Skin of body (tissue), 2 donors: ENCODE measurements around the gene SCNM1. TPM values are rescaled to one million over a fixed set of nuclear protein-coding genes. Genes with fewer than 3 reads are reported as not detected.
A peak's percentile ranks its signal among the peaks of the same experiment; 100 is the strongest.
"Not testable (repeated sequence)": the region's sequence is repeated elsewhere in the genome, so short reads cannot be mapped to it uniquely, and the experiment has no call there.

Source experiments
- DNase-seq: peaks from one replicate; lab custom pipeline; 2025; lab: John Stamatoyannopoulos, UW
- total RNA-seq: library from RNA; depleted of rRNA; stranded (reverse); fragments of >200 nt; gene quantifications from one replicate; pipeline ENCODE4 v1.2.3, GENCODE V29; 2014

SCNM1 gene
- total RNA-seq, 1 donor from 2014 or later: 19.2 TPM

DNA sequence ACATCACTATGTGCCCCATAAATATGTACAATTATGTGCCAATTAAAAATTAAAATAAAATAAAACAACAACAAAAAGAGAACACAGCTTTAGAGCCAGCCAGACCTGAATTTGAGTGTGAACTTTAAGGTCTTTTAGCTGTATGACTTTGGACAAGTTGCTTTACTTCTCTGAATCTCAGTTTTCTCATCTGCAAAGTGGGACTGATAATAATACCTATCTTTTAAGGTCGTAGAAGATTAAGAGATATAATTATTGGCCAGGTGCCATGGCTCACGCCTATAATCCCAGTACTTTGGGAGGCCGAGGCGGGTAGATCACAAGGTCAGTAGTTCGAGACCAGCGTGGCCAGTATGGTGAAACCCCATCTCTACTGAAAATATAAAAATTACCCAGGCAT, 27.4 kb downstream of the SCNM1 start:
- DNase-seq: no peak

DNA sequence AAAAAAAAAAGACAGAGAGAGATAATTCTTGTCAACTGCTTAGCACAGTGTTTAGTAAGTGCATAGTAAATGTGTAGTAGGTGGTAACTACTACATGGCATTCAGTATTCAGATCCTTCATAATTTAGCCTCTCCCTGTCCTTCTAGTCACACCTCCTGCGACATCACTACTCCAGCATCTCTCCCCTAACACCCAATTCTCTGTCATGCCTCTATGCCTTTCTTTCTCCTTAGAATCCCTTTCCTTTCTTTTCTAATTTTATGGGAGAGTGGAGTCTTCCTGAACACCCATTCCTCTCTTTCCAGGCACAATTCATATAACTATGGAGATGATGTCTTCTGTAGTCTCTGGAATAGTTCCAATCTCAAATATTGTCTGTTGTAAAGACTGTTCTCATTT, 27.9 kb downstream of the SCNM1 start:
- no peak for DNase-seq

DNA sequence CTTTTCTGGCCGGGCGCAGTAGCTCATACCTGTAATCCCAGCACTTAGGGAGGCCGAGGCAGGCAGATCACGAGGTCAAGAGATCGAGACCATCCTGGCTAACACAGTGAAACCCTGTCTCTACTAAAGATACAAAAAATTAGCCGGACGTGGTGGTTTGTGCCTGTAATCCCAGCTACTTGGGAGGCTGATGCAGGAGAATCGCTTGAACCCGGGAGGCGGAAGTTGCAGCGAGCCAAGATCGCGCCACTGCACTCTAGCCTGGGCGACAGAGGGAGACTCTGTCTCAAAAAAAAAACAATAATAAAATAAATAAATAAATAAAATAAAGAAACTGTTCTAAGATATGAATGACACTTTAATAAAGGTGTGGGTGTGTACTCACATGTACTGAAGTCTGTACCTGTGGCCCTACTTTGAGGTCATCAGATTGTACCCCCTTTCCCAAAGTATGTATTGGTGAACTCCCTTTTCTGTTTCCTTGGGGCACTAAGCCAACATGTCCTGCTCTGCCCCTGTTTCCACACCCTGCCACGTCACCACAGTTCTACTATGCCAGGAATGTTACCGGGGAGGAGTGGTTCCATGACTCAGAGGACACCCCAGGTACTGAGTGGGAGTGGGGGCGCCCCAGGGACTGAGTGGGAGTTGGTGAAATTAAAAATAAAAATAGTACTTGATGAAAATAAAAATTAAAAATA, 29.1 kb downstream of the SCNM1 start:
- peak; percentile 68 for DNase-seq

DNA sequence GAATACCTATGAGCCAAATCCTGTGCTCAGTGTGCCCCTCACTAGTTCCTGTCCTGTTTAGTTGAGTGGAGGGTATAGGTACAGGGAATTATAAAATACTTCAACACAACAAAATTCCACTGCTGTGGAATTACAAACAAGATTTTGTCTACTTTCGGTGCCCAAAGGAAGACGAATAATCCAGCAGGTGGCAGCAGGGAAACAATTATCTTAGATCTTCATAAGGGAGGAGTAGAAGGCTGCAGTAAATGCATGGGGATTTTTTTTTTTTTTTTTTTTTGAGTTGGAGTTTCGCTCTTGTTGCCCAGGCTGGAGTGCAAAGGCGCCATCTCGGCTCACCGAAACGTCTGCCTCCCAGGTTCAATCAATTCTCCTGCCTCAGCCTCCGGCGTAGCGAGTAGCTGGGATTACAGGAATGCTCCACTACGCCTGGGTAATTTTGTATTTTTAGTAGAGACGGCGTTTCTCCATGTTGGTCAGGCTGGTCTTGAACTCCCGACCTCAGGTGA, 30.4 kb downstream of the SCNM1 start:
- DNase-seq: peak; percentile 74

DNA sequence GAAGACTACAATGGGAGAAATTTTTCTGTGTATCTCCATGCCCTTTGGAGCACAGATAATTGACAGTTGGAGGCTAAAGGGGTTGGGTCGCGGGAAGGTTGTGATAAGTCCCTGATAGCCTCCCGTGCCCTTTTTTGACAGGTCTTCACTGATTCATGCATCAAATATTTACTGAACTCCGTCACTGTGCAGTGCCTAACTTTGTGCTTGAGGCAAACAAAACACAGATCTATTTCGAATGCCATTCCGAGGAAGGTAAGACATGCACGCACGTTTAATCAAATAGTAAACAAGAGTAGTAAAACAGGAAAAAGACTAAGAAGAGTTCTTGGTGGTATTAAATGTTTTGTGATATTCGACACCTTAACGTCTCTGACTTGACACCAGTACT, 31.9 kb downstream of the SCNM1 start:
- DNase-seq: no peak

DNA sequence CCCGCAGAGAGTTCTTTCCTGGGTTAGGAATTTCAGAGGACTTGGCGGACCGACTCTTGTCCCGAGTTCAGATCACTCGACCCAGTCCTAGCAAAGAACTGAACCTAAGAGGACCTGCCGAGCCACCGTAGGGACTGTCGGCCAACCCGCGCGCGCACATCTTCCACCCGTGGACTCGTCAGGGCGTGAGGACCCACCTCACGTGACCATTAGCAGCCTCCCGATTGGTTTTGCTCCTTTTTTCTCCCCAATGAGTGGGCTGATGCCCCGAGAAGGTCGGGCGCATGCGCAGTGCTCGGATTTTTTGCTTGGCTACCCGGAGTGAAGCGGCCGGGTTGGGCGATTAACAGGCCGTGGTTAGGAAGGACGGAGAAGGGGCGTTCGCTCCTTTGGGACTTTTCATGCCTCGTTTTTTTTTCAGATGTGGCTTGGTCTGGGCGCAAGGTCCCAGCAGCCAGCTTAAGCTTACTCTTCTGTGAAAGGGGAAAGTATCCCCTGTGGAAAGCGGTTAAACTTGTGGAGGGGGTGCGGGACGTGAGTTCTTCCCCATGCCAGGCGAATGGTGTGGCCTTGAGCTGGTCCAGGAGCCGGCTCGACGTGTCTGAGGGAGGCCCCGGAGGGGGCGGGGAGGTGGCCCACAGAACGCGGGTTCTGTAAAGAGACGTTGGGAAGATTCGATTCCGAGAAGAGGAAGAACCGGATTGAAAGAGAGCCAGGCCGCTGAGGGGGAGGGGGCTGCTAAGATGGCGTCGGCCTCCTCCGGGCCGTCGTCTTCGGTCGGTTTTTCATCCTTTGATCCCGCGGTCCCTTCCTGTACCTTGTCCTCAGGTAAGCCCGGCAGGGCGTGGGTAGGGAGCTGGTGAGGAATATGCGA, 32.5 kb downstream of the SCNM1 start, which contains the start of gene PIP5K1A:
PIP5K1A (plus strand) TSS at position 299 of the 874 bp plus-strand sequence; CDS start at position 744, 445 bp downstream.
- DNase-seq: peak; percentile 98

DNA sequence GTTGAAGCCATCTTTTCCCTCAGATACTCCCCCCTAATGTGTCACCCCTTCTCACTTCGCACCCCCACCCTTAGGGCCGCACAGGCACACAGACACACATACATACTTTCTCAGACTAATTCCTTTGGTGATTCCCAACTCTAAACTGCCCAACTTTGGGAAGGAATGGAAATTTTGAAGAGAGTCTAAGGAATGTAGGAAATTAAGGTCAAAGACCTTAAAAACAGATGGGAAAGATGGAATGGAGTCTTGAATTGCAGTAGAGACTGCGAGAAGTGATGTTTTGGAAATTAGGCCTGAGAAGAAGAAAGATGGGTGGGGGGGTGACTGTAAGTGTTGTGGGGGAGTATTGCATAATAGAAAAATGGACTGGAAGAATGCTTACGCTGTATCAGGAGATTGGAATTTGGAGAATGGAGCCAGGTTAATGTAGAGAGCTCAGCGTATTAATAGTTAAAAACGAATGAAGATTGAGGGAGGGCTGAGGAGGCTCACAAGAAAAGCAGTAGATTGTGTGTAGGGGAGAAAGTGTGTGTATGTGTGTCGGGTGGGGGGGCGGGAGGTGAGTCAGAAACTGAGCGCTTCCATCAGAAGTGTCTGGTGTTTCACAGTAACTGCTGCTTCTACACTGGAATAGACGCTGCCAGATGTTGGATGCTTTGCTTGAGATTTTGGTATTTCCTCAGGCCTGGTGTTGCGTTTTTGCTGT, 34.1 kb downstream of the SCNM1 start:
- peak; percentile 66 for DNase-seq

DNA sequence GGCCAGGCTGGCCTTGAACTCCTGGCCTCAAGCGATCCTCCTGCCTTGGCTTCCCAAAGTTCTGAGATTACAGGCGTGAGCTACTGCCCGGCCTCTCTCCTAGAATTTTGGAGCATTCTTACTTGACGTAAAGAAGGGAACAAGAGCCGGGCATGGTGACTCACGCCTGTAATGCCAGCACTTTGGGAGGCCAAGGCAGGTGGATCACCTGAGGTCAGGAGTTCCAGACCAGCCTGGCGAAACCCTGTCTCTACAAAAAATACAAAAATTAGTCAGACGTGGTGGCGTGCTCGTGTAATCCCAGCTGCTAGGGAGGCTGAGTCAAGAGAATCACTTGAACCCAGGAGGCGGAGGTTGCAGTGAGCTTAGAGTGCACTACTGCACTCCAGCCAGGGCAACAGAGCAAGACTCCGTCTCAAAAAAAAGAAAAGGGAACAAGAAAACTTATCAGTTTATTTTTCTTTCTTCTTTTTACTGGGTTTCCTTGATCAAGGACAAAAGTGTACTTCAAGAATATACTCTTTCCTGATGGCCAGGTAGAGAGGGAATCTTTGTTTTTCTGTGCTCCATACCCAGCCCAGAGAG, 39.5 kb downstream of the SCNM1 start:
- not testable (repeated sequence) for DNase-seq

DNA sequence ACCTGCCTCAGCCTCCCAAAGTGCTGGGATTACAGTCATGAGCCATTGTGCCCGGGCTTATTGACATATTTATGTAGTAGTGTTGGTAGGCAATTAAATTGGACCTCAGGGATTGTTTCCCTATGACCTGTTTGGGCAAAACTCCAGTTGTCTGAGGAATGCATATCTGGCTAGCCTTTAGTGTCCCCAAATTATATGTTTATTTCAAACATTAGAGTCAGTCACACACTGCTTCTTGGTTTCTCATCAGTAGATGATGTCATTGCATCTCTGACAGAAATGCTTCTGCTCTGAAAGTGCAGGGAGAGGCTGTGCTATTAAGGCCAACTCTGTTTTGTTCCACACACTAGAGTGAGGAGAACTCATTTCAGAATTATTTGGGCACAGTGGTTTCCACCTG, 44.9 kb downstream of the SCNM1 start:
- DNase-seq: no peak

DNA sequence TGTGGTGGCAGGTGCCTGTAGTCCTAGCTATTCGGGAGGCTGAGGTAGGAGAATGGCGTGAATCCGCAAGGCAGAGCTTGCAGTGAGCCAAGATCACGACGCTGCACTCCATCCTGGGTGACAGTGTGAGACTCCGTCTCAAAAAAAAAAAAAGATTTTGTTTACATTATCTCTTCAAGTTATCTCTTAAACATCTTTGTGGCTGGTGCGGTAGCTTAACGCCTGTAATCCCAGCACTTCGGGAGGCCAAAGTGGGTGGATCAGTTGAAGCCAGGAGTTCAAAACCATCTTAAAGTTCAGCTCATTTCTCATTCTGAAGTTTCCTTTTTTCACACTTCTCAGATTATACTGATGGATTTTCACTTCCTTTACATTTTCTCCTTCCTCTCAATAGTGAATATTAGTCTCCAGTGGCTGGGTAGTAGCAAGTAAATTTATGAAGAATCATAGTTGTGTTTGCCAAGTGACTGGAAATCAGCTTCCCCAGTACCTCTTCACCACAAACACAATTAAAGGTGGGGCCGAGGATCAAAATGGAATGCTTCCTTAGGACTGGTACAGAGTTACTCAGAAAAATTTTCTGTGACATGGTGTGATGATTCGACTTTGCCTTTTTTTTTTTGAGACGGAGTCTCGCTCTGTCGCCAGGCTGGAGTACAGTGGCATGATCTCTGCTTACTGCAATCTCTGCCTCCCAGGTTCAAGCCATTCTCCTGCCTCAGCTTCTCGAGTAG, 46.2 kb downstream of the SCNM1 start:
- DNase-seq: no peak

DNA sequence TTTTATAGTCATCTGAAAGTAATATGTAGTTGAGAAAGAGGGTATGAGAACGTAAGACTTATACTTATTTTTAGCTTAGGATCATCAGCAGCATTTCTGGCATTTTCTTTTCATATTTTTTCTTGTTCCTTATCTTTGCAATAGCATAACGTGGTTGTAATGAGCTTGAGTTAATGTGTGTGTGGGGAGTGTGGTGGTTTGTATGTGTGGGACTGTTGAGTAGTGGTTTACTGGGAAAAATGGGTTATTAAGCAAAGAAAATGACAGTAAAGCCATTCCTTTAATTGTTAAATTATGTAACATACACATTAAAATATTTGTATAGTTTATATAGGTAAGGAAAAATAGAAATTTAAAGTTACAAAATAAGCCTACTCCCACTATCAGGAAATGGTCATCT, 47.6 kb downstream of the SCNM1 start:
- no peak for DNase-seq

Other genes starting within 250 kb of the SCNM1 start
- gene SETDB1, start 239.8 kb upstream of the SCNM1 start, total RNA-seq: 36.5 TPM
- gene CERS2, start 191.3 kb upstream of the SCNM1 start, total RNA-seq: 43.7 TPM
- gene ANXA9, start 183.9 kb upstream of the SCNM1 start, total RNA-seq: 4.7 TPM
- gene MINDY1, start 159.2 kb upstream of the SCNM1 start, total RNA-seq: 19.4 TPM
- gene PRUNE1, start 157.7 kb upstream of the SCNM1 start, total RNA-seq: 11.4 TPM
- gene BNIPL, start 129.6 kb upstream of the SCNM1 start, total RNA-seq: 37.0 TPM
- 1.8 TPM for gene C1orf56, start 118.4 kb upstream of the SCNM1 start, total RNA-seq
- 59.2 TPM for gene CDC42SE1, start 106.5 kb upstream of the SCNM1 start, total RNA-seq
- gene MLLT11, start 105.7 kb upstream of the SCNM1 start, total RNA-seq: 3.1 TPM
- gene GABPB2, start 95.4 kb upstream of the SCNM1 start, total RNA-seq: 14.0 TPM
- gene SEMA6C, start 19.5 kb upstream of the SCNM1 start, total RNA-seq: 10.7 TPM
- 2.2 TPM for gene TNFAIP8L2, start 9.5 kb upstream of the SCNM1 start, total RNA-seq
- 7.3 TPM for gene LYSMD1, start 242 bp upstream of the SCNM1 start, total RNA-seq
- gene TMOD4, start 9.8 kb downstream of the SCNM1 start, total RNA-seq: 8.0 TPM
- gene VPS72, start 24.1 kb downstream of the SCNM1 start, total RNA-seq: 28.1 TPM
- 70.1 TPM for gene PIP5K1A, start 32.4 kb downstream of the SCNM1 start, total RNA-seq
- 88.1 TPM for gene PSMD4, start 88.6 kb downstream of the SCNM1 start, total RNA-seq
- gene ZNF687, start 116.2 kb downstream of the SCNM1 start, total RNA-seq: 8.4 TPM
- gene PI4KB, start 161.3 kb downstream of the SCNM1 start, total RNA-seq: 39.9 TPM
- 22.8 TPM for gene RFX5, start 181.1 kb downstream of the SCNM1 start, total RNA-seq
- gene SELENBP1, start 206.6 kb downstream of the SCNM1 start, total RNA-seq: 46.2 TPM
- 176 TPM for gene PSMB4, start 233.4 kb downstream of the SCNM1 start, total RNA-seq